ENCODE measurements around the gene EIF2S2.
"Not testable (repeated sequence)": the region's sequence is repeated elsewhere in the genome, so short reads cannot be mapped to it uniquely, and the experiment has no call there.

DNA sequence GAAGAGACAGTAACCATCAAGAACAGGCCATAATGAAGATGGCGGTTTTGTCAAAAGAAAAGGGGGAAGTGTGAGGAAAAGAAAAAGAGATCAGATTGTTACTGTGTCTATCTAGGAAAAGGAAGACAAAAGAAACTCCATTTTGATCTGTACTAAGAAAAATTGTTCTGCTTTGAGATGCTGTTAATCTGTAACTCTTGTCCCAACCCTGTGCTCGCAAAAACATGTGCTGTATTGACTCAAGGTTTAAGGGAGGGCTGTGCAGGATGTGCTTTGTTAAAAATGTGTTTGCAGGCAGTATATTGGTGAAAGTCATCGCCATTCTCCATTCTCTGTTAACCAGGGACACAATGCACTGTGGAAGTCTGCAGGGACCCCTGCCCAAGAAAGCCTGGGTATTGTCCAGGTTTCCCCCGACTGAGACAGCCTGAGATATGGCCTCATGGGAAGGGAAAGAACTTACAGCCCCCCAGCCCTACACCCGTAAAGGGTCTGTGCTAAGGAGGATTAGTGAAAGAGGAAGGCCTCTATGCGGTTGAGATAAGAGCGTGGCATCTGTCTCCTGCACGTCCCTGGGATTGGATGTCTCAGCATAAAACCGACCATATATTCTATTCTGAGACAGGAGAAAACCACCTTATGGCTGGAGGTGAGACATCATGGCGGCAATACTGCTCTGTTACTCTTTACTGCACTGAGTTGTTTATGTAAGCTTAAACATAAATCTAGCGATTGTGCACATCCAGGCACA lies 23.7 kb upstream of the EIF2S2 start:
- not testable (repeated sequence) for TF ChIP-seq YY1 (IDR thresholded peaks at IDR 0.05; ENCODE audit: insufficient read depth, insufficient read length); SUZ12 (IDR thresholded peaks at IDR 0.05; ENCODE audit: extremely low read depth, insufficient read depth, insufficient read length)
